RWPE1 (cell line): Measurements from ENCODE around the gene PPP1R26.
"Not testable (repeated sequence)": the region's sequence is repeated elsewhere in the genome, so short reads cannot be mapped to it uniquely, and the experiment has no call there.

ENCODE experiments used
- CTCF ChIA-PET: fragments of 350-600 bp; sonication (Branson Sonifier 250); formaldehyde crosslinking; extraction: SDS; loops from one replicate; lab custom pipeline; 2021; lab: Yijun Ruan, JAX
- POLR2A ChIA-PET: fragments of 400-600 bp; formaldehyde crosslinking; extraction: SDS; loops from one replicate; lab custom pipeline; 2020; ENCODE audit warnings: antibody characterized with exemption; ENCODE audit not compliant: low non-redundant PET; lab: Yijun Ruan, JAX
- DNase-seq: peaks from one replicate; pipeline ENCODE4 v3.0.0; 2012; ENCODE audit warnings: low spot score
- H3K27ac ChIP-seq: fragments of 450-650 bp; 2 replicates; pipeline ENCODE4 v1.5.1; 2017
- TF ChIP-seq, protein P1 (sequence below): fragments of 450-650 bp; conservative IDR thresholded peaks from 2 replicates; pipeline ENCODE4 v1.5.1; 2017; ENCODE audit warnings: low read depth, mild to moderate bottlenecking

PPP1R26 gene

DNA sequence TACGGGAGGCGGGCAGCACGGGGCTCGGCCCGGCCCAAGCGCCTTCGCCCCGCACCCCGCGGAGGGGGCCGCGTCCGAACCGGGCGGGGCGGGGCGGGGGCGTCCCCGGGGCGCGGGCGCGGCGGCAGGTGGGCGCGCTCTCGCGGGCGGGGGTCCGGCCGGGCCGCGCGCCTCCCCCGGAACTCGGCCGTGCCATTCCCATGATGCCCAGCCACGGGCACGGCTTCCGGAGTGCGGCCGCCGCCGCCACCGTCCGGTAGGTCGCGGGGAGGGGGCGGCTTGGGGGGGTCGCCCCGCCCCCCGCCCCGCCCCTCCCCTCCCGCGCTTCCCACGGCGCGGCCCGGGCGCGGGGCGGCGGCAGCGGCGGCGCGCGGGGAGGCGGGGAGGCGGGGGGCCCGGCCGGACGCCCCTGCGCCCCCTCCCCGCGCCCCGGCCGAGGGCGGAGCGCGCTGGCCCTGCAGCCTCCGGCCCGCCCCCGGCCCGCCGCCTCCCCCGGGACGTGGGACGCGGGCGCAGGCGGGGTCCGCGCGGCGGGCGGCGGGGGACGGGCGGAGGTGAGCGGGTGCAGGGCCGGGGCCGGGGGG lies at the start of gene PPP1R26:
Gene PPP1R26, plus strand, starts transcription at position 314 of the 584 bp plus-strand sequence. CDS start 4,729 bp downstream, outside the sequence.
- POLR2A ChIA-PET, result interaction anchor here (1.4 kb wide), 1 partner anchor 17 kb away, joined by 3 read pairs; no protein-coding TSS in a partner anchor
- DNase-seq, result peak; percentile 34
- TF ChIP-seq, protein P1, sequence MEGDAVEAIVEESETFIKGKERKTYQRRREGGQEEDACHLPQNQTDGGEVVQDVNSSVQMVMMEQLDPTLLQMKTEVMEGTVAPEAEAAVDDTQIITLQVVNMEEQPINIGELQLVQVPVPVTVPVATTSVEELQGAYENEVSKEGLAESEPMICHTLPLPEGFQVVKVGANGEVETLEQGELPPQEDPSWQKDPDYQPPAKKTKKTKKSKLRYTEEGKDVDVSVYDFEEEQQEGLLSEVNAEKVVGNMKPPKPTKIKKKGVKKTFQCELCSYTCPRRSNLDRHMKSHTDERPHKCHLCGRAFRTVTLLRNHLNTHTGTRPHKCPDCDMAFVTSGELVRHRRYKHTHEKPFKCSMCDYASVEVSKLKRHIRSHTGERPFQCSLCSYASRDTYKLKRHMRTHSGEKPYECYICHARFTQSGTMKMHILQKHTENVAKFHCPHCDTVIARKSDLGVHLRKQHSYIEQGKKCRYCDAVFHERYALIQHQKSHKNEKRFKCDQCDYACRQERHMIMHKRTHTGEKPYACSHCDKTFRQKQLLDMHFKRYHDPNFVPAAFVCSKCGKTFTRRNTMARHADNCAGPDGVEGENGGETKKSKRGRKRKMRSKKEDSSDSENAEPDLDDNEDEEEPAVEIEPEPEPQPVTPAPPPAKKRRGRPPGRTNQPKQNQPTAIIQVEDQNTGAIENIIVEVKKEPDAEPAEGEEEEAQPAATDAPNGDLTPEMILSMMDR, result no peak
- H3K27ac ChIP-seq, result peak within 1 kb of the TSS; percentile 73
- CTCF ChIA-PET, result interaction anchor here (0.9 to 1.6 kb wide), 5 partner anchors 25 to 394 kb away, joined by 3 to 9 read pairs (median 6); no protein-coding TSS in a partner anchor

GRCh38 chr9:135437259-135437658 lies 42.3 kb upstream of the PPP1R26 start:
- no peak for DNase-seq
- TF ChIP-seq, protein P1, result no peak
- ChIA-PET CTCF (interaction anchor here (0.6 to 0.7 kb wide), 2 partner anchors 12 to 40 kb away, joined by 3 to 4 read pairs; no protein-coding TSS in a partner anchor), POLR2A (no interaction called here)
- no peak overlapping the region for H3K27ac ChIP-seq

DNA sequence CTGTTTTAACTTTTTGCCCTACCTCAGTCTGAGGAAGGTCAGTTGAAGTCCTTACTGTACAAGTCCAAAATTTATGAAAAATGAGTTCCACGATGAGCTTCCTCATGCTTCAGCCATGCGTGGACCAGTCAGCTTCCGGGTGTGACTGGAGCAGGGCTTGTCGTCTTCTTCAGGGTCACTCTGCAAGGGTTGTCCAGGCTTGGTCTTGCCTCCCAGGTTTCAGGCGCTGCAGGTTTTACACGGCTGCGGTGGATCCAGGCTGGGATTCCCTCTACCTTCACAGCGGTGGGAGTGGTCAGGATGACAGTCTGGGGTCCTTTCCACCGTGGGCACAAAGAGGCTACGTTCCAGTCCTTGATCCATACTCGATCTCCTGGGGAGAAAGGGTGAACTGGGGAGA lies 41.9 kb upstream of the PPP1R26 start:
- CTCF ChIA-PET, result interaction anchor here (0.6 kb wide), 1 partner anchor 39 kb away, joined by 4 read pairs; no protein-coding TSS in a partner anchor
- H3K27ac ChIP-seq, DNase-seq, POLR2A ChIA-PET: not testable (repeated sequence)

DNA sequence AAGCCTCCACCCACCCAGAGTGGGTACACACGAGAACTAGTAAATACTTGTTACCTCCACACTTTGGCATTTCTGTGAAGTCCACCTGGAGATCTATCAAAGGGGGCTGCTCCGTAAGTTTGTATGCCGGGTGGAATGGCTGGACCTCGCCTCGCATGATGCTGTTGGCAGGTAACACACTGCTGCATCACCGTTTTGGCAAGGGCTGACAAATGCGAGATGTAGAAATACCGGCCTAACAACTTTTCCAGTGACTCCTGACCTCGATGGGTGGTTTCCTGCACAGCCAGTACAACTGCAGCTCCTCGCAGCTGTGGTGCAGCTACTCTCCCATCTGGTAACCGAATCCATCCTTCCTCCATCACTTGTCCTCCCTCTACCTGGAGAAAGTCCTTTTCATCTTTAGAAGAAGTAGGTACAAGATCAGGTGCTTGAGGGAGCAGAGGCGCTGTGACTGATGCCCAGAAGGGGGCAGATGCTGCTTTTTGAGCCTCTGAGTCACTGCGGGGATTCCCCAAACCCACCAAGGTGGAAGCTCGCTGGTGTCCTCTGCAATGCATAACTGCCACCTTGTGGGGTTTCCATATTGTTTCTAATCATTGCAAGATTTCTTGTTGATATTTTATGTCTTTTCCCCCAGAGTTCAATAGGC lies 40.9 kb upstream of the PPP1R26 start:
- POLR2A ChIA-PET, CTCF ChIA-PET, H3K27ac ChIP-seq: not testable (repeated sequence)
- DNase-seq, result peak; percentile 59

GRCh38 chr9:135439514-135439913 lies 40.1 kb upstream of the PPP1R26 start:
- DNase-seq, CTCF ChIA-PET, POLR2A ChIA-PET, H3K27ac ChIP-seq: not testable (repeated sequence)

GRCh38 chr9:135439916-135440315 lies 39.7 kb upstream of the PPP1R26 start:
- no peak for DNase-seq
- TF ChIP-seq, protein P1, result no peak
- ChIA-PET CTCF (no interaction called here), POLR2A (no interaction called here)
- H3K27ac ChIP-seq, result no peak overlapping the region

DNA sequence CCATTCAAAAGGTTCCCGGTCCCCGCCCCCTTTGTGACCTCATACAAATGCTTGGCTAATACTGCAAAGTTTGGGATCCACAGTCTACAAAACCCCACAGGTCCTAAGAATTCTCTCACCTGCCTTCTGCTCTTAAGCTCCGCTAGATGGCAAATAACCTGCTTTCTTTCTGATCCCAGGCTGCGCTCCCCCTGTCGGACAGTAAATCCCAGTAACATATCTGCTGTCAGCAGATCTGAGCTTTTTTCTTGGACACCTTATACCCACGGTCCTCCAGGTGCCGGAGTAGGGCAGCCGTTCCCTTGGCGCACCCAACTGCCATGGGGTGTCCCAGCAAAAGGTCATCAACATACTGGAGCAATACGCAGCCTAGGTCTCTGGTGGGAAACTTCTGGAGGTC lies 39.0 kb upstream of the PPP1R26 start:
- DNase-seq, result no peak
- ChIA-PET CTCF (no interaction called here), POLR2A (no interaction called here)
- H3K27ac ChIP-seq, result no peak overlapping the region
- TF ChIP-seq, protein P1, result no peak

DNA sequence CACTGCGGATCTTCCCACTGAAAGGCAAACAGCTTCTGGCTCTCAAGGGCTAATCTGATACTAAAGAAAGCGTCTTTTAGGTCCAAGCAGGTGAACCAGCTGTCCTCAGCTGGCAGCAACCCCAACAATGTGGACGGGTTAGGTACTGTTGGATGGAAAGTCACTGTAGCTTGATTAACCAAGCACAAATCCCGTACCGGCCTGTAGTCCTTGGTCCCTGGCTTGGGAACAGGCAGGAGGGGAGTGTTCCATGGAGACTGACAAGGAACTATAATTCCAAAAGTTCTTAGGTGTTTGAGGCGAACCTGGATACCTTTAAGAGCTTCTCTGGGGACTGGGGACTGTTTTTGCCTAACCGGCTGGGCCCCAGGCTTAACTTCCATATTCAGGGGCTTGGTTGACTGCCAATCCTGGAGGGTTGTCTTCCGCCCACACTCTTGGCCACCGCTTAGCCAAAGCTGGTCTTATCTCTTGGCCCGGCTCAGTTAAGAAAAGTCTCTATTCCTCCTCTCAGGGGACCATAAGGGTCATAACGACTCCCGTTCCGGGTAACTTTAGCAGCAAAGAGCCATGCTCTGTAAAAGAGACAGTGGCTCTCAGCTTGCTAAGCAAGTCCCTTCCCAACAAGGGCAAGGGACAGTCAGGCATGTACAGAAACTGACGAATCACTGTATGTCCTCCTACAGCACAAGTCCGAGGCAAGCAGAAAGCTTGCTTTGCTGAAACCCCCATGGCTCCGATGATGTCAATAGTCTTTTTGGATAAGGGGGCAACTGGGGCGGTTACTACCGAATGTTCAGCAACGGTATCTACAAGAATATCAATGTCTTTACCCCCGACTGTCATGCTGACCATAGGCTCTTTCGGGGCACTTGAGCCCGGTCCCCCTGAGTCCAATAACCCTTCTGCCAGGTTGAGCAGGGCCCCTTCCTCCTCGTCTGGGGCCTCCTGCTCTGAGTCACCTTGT lies 38.2 kb upstream of the PPP1R26 start:
- POLR2A ChIA-PET, DNase-seq, H3K27ac ChIP-seq: not testable (repeated sequence)
- CTCF ChIA-PET, result interaction anchor here (0.6 kb wide), 2 partner anchors 302 to 864 kb away, joined by 3 read pairs; no protein-coding TSS in a partner anchor
